Gastroesophageal sphincter (tissue), 4 donors: ENCODE data around the gene TRMT44. TPM values are rescaled to one million over a fixed set of nuclear protein-coding genes. Genes with fewer than 3 reads are reported as not detected.

Experiments
- ATAC-seq: fragments of 150-250 bp; one replicate; pipeline ENCODE4 v1.9.1; 2016; ENCODE audit warnings: mild to moderate bottlenecking, moderate library complexity
- H3K27ac ChIP-seq, 4 donors: fragments of 200-600 bp; sonication (generic) in 3 of 4; 1 replicate in 3 of 4; 2 replicates in 1 of 4; pipeline ENCODE4 v1.5.1; 2016 to 2019
- H3K27me3 ChIP-seq: fragments of 200-600 bp; sonication (generic); one replicate; pipeline ENCODE4 v1.5.1; 2019
- H3K36me3 ChIP-seq, 2 donors: fragments of 200-600 bp; sonication (generic); one replicate each; pipeline ENCODE4 v1.5.1; 2019; ENCODE audit warnings: control low read depth in 1 of 2
- H3K4me1 ChIP-seq, 3 donors: fragments of 200-600 bp; sonication (generic); 1 replicate in 2 of 3; 2 replicates in 1 of 3; pipeline ENCODE4 v1.5.1; 2016 to 2019; ENCODE audit warnings: control low read depth in 2 of 3
- H3K4me3 ChIP-seq, 2 donors: fragments of 200-600 bp; sonication (generic); one replicate each; pipeline ENCODE4 v1.5.1; 2019; ENCODE audit warnings: mild to moderate bottlenecking in 1 of 2, moderate library complexity in 1 of 2
- H3K9me3 ChIP-seq, 3 donors: fragments of 200-600 bp; sonication (generic); one replicate each; pipeline ENCODE4 v1.5.1; 2017 to 2019; ENCODE audit warnings: control low read depth in 2 of 3
- EP300 ChIP-seq: sonication (generic); formaldehyde crosslinking; IDR thresholded peaks from one replicate; pipeline ENCODE4 v1.6.1; 2017; ENCODE audit warnings: antibody characterized with exemption, mild to moderate bottlenecking
- POLR2A ChIP-seq, 2 donors: fragments of 450-650 bp; IDR thresholded peaks; one replicate each; pipeline ENCODE4 v1.6.1; 2017; ENCODE audit warnings: antibody characterized with exemption in 2 of 2, mild to moderate bottlenecking in 2 of 2, moderate library complexity in 1 of 2
- POLR2AphosphoS5 ChIP-seq: sonication (generic); formaldehyde crosslinking; IDR thresholded peaks from one replicate; pipeline ENCODE4 v1.6.1; 2017; ENCODE audit warnings: antibody characterized with exemption
- WGBS, 2 donors: methylation state at CpG; one replicate each; pipeline ENCODE4 v1.1.5; 2018; ENCODE audit warnings: low coverage in 1 of 2; 5-methylcytosine and 5-hydroxymethylcytosine counted together
- total RNA-seq, 4 donors: library from RNA; depleted of rRNA; stranded (reverse); fragments of >200 nt; gene quantifications; one replicate each; pipeline ENCODE4 v1.1.0, GENCODE V29; 2016
- TF ChIP-seq, protein P1 (sequence below), 4 experiments: fragments of 200-600 bp in 2 of 4; fragments of 450-650 bp in 2 of 4; sonication (generic) in 1 of 4; IDR thresholded peaks; one replicate each; pipeline ENCODE4 v1.5.1; 2017 to 2019; ENCODE audit warnings: antibody characterized with exemption in 4 of 4, mild to moderate bottlenecking in 2 of 4, moderate library complexity in 2 of 4

TRMT44 gene
- total RNA-seq, 4 donors from 2014 or later: 12.0 to 27.9 (median 20.9) TPM

DNA sequence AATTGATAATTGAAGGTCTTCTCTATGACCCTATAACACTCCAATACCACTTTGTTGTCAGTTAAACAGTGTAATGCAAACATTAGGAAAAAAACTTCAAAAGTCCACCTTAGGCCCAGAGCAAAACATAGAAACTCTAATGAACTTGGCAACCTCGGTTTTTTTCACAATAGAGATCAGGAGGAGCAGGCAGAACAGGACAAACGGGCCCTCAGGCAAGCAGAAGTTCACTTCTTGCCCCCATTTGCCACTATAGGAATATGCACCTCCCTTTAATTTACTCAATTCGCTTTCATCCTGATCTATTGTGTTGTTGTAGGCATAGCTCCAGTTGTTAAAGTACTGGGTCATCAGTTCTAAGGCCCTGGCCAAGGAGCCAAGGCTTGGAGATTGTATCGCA is 18.2 kb upstream of the TRMT44 start:
- Histone ChIP-seq H3K4me1 (peaks cover 0 to 70% (median 17%) of the 10 kb centered on the region in 3 donors), H3K36me3 (peaks cover 0 to 17% of the 10 kb centered on the region in 2 donors), H3K9me3 (no peaks in the 10 kb centered on the region), H3K4me3 (no peak overlapping the region), H3K27me3 (no peaks in the 10 kb centered on the region), H3K27ac (peak overlapping the region in 1 of 4 donors; percentile 26)
- no peak for ATAC-seq
- no peak for TF ChIP-seq EP300
- TF ChIP-seq POLR2A (IDR thresholded peaks at IDR 0.05): no peak
- TF ChIP-seq, protein P1, sequence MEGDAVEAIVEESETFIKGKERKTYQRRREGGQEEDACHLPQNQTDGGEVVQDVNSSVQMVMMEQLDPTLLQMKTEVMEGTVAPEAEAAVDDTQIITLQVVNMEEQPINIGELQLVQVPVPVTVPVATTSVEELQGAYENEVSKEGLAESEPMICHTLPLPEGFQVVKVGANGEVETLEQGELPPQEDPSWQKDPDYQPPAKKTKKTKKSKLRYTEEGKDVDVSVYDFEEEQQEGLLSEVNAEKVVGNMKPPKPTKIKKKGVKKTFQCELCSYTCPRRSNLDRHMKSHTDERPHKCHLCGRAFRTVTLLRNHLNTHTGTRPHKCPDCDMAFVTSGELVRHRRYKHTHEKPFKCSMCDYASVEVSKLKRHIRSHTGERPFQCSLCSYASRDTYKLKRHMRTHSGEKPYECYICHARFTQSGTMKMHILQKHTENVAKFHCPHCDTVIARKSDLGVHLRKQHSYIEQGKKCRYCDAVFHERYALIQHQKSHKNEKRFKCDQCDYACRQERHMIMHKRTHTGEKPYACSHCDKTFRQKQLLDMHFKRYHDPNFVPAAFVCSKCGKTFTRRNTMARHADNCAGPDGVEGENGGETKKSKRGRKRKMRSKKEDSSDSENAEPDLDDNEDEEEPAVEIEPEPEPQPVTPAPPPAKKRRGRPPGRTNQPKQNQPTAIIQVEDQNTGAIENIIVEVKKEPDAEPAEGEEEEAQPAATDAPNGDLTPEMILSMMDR (IDR thresholded peaks at IDR 0.05): no peak
- no peak for TF ChIP-seq POLR2AphosphoS5
- WGBS, 2 donors: 76 to 88% methylated on average over 2 to 3 of the region's 4 CpGs

DNA sequence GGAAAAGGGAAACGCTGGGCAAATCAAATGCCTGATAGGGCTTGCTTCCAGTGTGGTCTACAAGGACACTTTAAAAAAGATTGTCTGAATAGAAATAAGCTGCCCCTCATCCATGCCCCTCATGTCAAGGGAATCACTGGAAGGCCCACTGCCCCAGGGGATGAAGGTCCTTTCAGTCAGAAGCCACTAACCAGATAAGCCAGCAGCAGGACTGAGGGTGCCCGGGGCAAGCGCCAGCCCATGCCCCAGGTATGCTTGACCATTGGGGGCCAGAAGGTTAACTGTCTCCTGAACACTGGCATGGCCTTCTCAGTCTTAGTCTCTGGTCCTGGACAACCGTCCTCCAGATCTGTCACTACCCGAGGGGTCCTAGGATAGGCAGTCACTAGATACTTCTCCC is 17.8 kb upstream of the TRMT44 start:
- Histone ChIP-seq H3K4me1 (peaks cover 0 to 73% (median 20%) of the 10 kb centered on the region in 3 donors), H3K27ac (no peak overlapping the region), H3K9me3 (no peaks in the 10 kb centered on the region), H3K27me3 (no peaks in the 10 kb centered on the region), H3K4me3 (no peak overlapping the region), H3K36me3 (peaks cover 0 to 17% of the 10 kb centered on the region in 2 donors)
- 84% methylated on average over 5 of the region's 5 CpGs; no CpG with 5 or more reads in 1 of the 2 donors for WGBS, 2 donors
- TF ChIP-seq EP300 (no peak), POLR2A (IDR thresholded peaks at IDR 0.05) (no peak), POLR2AphosphoS5 (no peak)
- TF ChIP-seq, protein P1 (IDR thresholded peaks at IDR 0.05): no peak
- ATAC-seq: no peak

DNA sequence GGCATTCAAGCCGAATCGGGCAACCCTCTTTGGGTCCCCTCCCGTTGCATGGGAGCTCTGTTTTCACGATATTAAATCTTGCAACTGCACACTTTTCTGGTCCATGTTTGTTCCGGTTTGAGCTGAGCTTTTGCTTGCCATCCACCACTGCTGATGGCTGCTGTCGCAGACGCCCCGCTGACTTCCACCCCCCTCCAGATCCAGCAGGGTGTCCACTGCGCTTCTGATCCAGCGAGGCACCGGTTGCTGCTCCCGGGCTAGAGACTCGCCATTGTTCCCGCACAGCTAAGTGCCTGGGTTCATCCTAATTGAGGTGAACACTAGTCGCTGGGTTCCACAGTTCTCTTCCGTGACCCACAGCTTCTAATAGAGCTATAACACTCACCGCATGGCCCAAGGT is 13.3 kb upstream of the TRMT44 start:
- H3K27ac ChIP-seq: peak overlapping the region in 2 of 4 donors; percentile 88 to 95
- H3K9me3 ChIP-seq: no peaks in the 10 kb centered on the region
- H3K27me3 ChIP-seq: no peaks in the 10 kb centered on the region
- ATAC-seq: no peak
- H3K4me3 ChIP-seq: peak overlapping the region; percentile 68 to 72
- no peak for TF ChIP-seq POLR2A (IDR thresholded peaks at IDR 0.05)
- TF ChIP-seq, protein P1 (IDR thresholded peaks at IDR 0.05): no peak
- no peak for TF ChIP-seq EP300
- TF ChIP-seq POLR2AphosphoS5: no peak
- 77 to 87% methylated on average over 5 to 14 of the region's 17 CpGs for whole genome bisulfite sequencing, 2 donors
- H3K4me1 ChIP-seq: peaks cover 0 to 60% (median 25%) of the 10 kb centered on the region in 3 donors
- H3K36me3 ChIP-seq: peaks cover 0 to 15% of the 10 kb centered on the region in 2 donors

DNA sequence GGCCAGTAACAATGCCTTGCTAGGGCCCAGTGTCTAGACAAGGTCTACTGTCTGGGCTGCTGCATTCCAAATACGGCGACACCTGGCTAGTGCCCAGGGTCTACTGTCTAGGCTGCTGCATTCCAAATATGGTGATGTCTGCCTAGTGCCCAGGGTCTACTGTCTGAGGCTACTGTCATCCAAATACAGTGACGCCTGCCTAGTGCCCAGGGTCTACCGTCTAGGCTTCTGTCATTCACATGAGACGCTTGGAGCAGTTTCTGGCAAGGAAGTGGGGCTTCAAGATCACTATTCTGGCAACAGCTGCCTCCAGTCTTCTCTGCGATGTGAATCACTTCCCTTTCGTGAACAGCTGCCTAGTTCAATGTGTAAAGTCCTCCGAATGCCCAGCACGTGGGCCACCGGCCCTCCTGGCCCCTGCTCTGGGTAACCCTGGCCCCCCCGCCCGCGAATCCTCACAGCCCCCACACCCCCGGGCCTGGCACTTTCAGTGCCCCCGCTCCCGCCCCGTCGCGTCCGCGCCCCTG is 12.8 kb upstream of the TRMT44 start:
- 0 to 4% methylated on average over 2 to 4 of the region's 21 CpGs for WGBS, 2 donors
- TF ChIP-seq POLR2AphosphoS5 (no peak), EP300 (no peak), POLR2A (IDR thresholded peaks at IDR 0.05) (no peak)
- TF ChIP-seq, protein P1 (IDR thresholded peaks at IDR 0.05): no peak
- peaks cover 0 to 54% (median 25%) of the 10 kb centered on the region in 3 donors for H3K4me1 ChIP-seq

More for the DNA sequence above, 12.8 kb upstream of the TRMT44 start:
- peak overlapping the region; percentile 57 to 95 (median 92) for H3K27ac ChIP-seq
- H3K4me3 ChIP-seq: peak overlapping the region; percentile 68 to 72
- no peaks in the 10 kb centered on the region for H3K27me3 ChIP-seq
- peaks cover 0 to 15% of the 10 kb centered on the region in 2 donors for H3K36me3 ChIP-seq
- peak; percentile 71 for ATAC-seq
- no peaks in the 10 kb centered on the region for H3K9me3 ChIP-seq
